H9 (cell line): Measurements from ENCODE around the gene PHF21B. TPM values are rescaled to one million over a fixed set of nuclear protein-coding genes. Genes with fewer than 3 reads are reported as not detected.

Source experiments
- DNase-seq: peaks from one replicate; pipeline ENCODE4 v3.0.0-alpha.2; 2017
- H2AFZ ChIP-seq: one replicate; pipeline ENCODE4 v1.6.1; 2013; ENCODE audit warnings: mild to moderate bottlenecking, low read length, control low read depth, moderate library complexity
- H2AK5ac ChIP-seq: 2 replicates; pipeline ENCODE4 v1.6.1; 2013; ENCODE audit warnings: low read length, control low read depth, mixed read lengths; ENCODE audit not compliant: insufficient read length
- H2BK120ac ChIP-seq: one replicate; pipeline ENCODE4 v1.6.1; 2013; ENCODE audit warnings: low read depth, mild to moderate bottlenecking, low read length, control low read depth, inconsistent platforms; ENCODE audit not compliant: poor library complexity, severe bottlenecking
- H2BK12ac ChIP-seq: 2 replicates; pipeline ENCODE4 v1.6.1; 2013; ENCODE audit warnings: low read length, control low read depth, mixed read lengths, low read depth; ENCODE audit not compliant: insufficient read length
- H2BK15ac ChIP-seq: 2 replicates; pipeline ENCODE4 v1.6.1; 2013; ENCODE audit warnings: low read depth, low read length, control low read depth
- H2BK20ac ChIP-seq: one replicate; pipeline ENCODE4 v1.6.1; 2013; ENCODE audit warnings: low read depth, mild to moderate bottlenecking, low read length, control low read depth, inconsistent platforms; ENCODE audit not compliant: poor library complexity, severe bottlenecking
- H2BK5ac ChIP-seq: 2 replicates; pipeline ENCODE4 v1.6.1; 2013; ENCODE audit warnings: low read length, control low read depth, mixed read lengths; ENCODE audit not compliant: insufficient read length
- H3K14ac ChIP-seq: 2 replicates; pipeline ENCODE4 v1.6.1; 2013; ENCODE audit warnings: low read length, control low read depth; ENCODE audit not compliant: insufficient read depth
- H3K18ac ChIP-seq: 2 replicates; pipeline ENCODE4 v1.6.1; 2013; ENCODE audit warnings: low read depth, mild to moderate bottlenecking, mixed read lengths, low read length, control low read depth; ENCODE audit not compliant: insufficient read length
- H3K23ac ChIP-seq: 2 replicates; pipeline ENCODE4 v1.6.1; 2013; ENCODE audit warnings: low read length, control low read depth, mixed read lengths, low read depth; ENCODE audit not compliant: insufficient read length
- H3K23me2 ChIP-seq: 2 replicates; pipeline ENCODE4 v1.6.1; 2013; ENCODE audit warnings: low read depth, mild to moderate bottlenecking, mixed read lengths, low read length, control low read depth; ENCODE audit not compliant: insufficient read length, poor library complexity, severe bottlenecking
- H3K27ac ChIP-seq: 2 replicates; pipeline ENCODE4 v1.5.1; 2013; ENCODE audit warnings: low read length, control low read depth, mixed read lengths, low read depth; ENCODE audit not compliant: insufficient read length
- H3K27me3 ChIP-seq: 2 replicates; pipeline ENCODE4 v1.6.1; 2013; ENCODE audit warnings: low read length, control low read depth, inconsistent platforms; ENCODE audit not compliant: insufficient read depth
- H3K4ac ChIP-seq: 2 replicates; pipeline ENCODE4 v1.6.1; 2013; ENCODE audit warnings: low read depth, mild to moderate bottlenecking, control low read depth, inconsistent platforms, low read length, moderate library complexity
- H3K4me1 ChIP-seq: 2 replicates; pipeline ENCODE4 v1.6.1; 2013; ENCODE audit warnings: low read length, control low read depth, inconsistent platforms; ENCODE audit not compliant: insufficient read depth
- H3K4me2 ChIP-seq: 2 replicates; pipeline ENCODE4 v1.6.1; 2013; ENCODE audit warnings: low read length, control low read depth, mixed read lengths; ENCODE audit not compliant: insufficient read length, insufficient read depth
- H3K56ac ChIP-seq: 2 replicates; pipeline ENCODE4 v1.6.1; 2013; ENCODE audit warnings: low read depth, mild to moderate bottlenecking, mixed read lengths, low read length, control low read depth; ENCODE audit not compliant: insufficient read length
- H3K79me1 ChIP-seq: 2 replicates; pipeline ENCODE4 v1.6.1; 2013; ENCODE audit warnings: low read depth, mild to moderate bottlenecking, moderate library complexity, low read length, control low read depth, inconsistent platforms; ENCODE audit not compliant: insufficient read depth, poor library complexity, severe bottlenecking
- H3K79me2 ChIP-seq: 2 replicates; pipeline ENCODE4 v1.6.1; 2013; ENCODE audit warnings: low read length, control low read depth, inconsistent platforms; ENCODE audit not compliant: insufficient read depth
- H3K9ac ChIP-seq: 2 replicates; pipeline ENCODE4 v1.6.1; 2013; ENCODE audit warnings: low read length, control low read depth, mixed read lengths; ENCODE audit not compliant: insufficient read length; ENCODE audit errors: extremely low read depth
- H3K9me3 ChIP-seq: one replicate; pipeline ENCODE4 v1.6.1; 2013; ENCODE audit warnings: low read depth, low read length, inconsistent platforms; ENCODE audit not compliant: control insufficient read depth
- H3T11ph ChIP-seq: one replicate; pipeline ENCODE4 v1.6.1; 2013; ENCODE audit warnings: mild to moderate bottlenecking, low read length, control low read depth, inconsistent platforms
- H4K20me1 ChIP-seq: one replicate; pipeline ENCODE4 v1.6.1; 2013; ENCODE audit not compliant: control insufficient read depth, insufficient read length, insufficient read depth
- H4K5ac ChIP-seq: 2 replicates; pipeline ENCODE4 v1.6.1; 2013; ENCODE audit warnings: low read depth, mild to moderate bottlenecking, mixed read lengths, low read length, control low read depth; ENCODE audit not compliant: insufficient read length
- H4K8ac ChIP-seq: replicated peaks from 2 replicates; pipeline ENCODE4 v1.6.1; 2013; ENCODE audit warnings: low read length, control low read depth, mixed read lengths, low read depth; ENCODE audit not compliant: insufficient read length
- H4K91ac ChIP-seq: 2 replicates; pipeline ENCODE4 v1.6.1; 2013; ENCODE audit warnings: low read depth, mild to moderate bottlenecking, moderate library complexity, mixed read lengths, low read length, control low read depth; ENCODE audit not compliant: insufficient read length
- H3K27ac Mint-ChIP-seq, 3 experiments: 2 replicates in 2 of 3; 3 replicates in 1 of 3; pipeline ENCODE4 v1.8.0; 2020 to 2021; ENCODE audit warnings: mixed read lengths in 3 of 3, mild to moderate bottlenecking in 1 of 3, moderate library complexity in 1 of 3
- H3K27me3 Mint-ChIP-seq: 2 replicates; pipeline ENCODE4 v1.8.0; 2021; ENCODE audit warnings: low read depth, mild to moderate bottlenecking, moderate library complexity, mixed read lengths
- H3K36me3 Mint-ChIP-seq, 3 experiments: 2 replicates in 2 of 3; 3 replicates in 1 of 3; pipeline ENCODE4 v1.8.0; 2020 to 2021; ENCODE audit warnings: low read depth in 3 of 3, mixed read lengths in 3 of 3; ENCODE audit not compliant: insufficient read depth in 1 of 3
- H3K4me1 Mint-ChIP-seq, 2 experiments: 2 replicates each; pipeline ENCODE4 v1.8.0; 2020; ENCODE audit warnings: mixed read lengths in 2 of 2
- H3K4me3 Mint-ChIP-seq, 2 experiments: 2 replicates in 1 of 2; 3 replicates in 1 of 2; pipeline ENCODE4 v1.8.0; 2020 to 2021; ENCODE audit warnings: mild to moderate bottlenecking in 2 of 2, mixed read lengths in 2 of 2, moderate library complexity in 1 of 2
- H3K9me3 Mint-ChIP-seq, 2 experiments: 2 replicates in 1 of 2; 3 replicates in 1 of 2; pipeline ENCODE4 v1.8.0; 2020; ENCODE audit warnings: mild to moderate bottlenecking in 2 of 2, mixed read lengths in 2 of 2, moderate library complexity in 1 of 2
- WGBS: extraction: QIAGEN DNeasy Blood & Tissue Kit; methylation state at CpG from one replicate; pipeline ENCODE4 v1.1.7; 2013; ENCODE audit warnings: missing lambda C conversion rate, low lambda C conversion rate, mixed read lengths; ENCODE audit not compliant: insufficient read length; ENCODE audit errors: extremely low coverage; 5-methylcytosine and 5-hydroxymethylcytosine counted together
- total RNA-seq: library from RNA; stranded (reverse); gene quantifications from 2 replicates; pipeline ENCODE4 v1.2.1, GENCODE V29; 2021
- TF ChIP-seq, protein P1 (sequence below): fragments of 200-600 bp; sonication (generic); conservative IDR thresholded peaks from 3 replicates; pipeline ENCODE4 v1.8.0; 2021; ENCODE audit warnings: antibody characterized with exemption, mild to moderate bottlenecking

The PHF21B gene
- total RNA-seq, 1 experiment from 2014 or later, result 60.3 TPM

DNA sequence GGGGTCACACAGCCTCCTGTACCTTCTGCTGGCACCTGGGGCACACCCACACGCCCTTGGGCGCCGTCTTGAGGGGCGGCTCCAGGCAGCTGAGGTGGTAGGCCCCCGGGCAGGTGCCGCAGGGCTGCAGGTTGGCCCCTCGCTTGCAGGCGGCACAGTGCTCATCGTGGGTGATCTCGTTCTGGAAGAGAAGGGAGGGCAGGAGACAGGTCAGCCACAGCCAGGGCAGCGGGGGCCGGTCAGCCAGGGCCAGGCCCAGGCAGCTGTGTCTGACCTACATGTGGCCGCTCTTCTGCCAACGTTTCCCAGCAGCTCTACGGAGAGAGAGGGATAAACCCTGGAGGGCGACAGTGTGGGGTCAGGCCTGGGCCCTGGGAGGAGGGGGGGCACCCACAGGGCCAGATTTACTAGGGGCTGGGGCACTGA is 121.9 kb downstream of the PHF21B start:
- DNase-seq, result no peak
- no peaks in the 10 kb centered on the region for H3K23me2 ChIP-seq
- no peak overlapping the region for H4K8ac ChIP-seq
- Mint-ChIP-seq H3K4me1 (peaks cover 8 to 10% of the 10 kb centered on the region in 2 experiments), H3K27me3 (no peaks in the 10 kb centered on the region), H3K36me3 (peaks cover 7 to 46% (median 25%) of the 10 kb centered on the region in 3 experiments), H3K27ac (no peak overlapping the region; a peak in 1 of 7 replicates), H3K4me3 (no peak overlapping the region), H3K9me3 (no peaks in the 10 kb centered on the region)
- H2AK5ac ChIP-seq, result no peak overlapping the region
- H3K56ac ChIP-seq, result no peak overlapping the region
- H3K14ac ChIP-seq, result no peak overlapping the region
- no peak overlapping the region for H3K23ac ChIP-seq
- H3K4me1 ChIP-seq, result no peaks in the 10 kb centered on the region
- H3K4me2 ChIP-seq, result no peak overlapping the region
- no peaks in the 10 kb centered on the region for H4K20me1 ChIP-seq
- H3K79me1 ChIP-seq, result no peaks in the 10 kb centered on the region
- H2AFZ ChIP-seq, result no peak overlapping the region
- H4K91ac ChIP-seq, result no peak overlapping the region
- H3T11ph ChIP-seq, result no peak overlapping the region
- no peaks in the 10 kb centered on the region for H3K9me3 ChIP-seq
- TF ChIP-seq, protein P1, sequence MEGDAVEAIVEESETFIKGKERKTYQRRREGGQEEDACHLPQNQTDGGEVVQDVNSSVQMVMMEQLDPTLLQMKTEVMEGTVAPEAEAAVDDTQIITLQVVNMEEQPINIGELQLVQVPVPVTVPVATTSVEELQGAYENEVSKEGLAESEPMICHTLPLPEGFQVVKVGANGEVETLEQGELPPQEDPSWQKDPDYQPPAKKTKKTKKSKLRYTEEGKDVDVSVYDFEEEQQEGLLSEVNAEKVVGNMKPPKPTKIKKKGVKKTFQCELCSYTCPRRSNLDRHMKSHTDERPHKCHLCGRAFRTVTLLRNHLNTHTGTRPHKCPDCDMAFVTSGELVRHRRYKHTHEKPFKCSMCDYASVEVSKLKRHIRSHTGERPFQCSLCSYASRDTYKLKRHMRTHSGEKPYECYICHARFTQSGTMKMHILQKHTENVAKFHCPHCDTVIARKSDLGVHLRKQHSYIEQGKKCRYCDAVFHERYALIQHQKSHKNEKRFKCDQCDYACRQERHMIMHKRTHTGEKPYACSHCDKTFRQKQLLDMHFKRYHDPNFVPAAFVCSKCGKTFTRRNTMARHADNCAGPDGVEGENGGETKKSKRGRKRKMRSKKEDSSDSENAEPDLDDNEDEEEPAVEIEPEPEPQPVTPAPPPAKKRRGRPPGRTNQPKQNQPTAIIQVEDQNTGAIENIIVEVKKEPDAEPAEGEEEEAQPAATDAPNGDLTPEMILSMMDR, result no peak
- no peaks in the 10 kb centered on the region for H3K79me2 ChIP-seq
- no peak overlapping the region for H2BK12ac ChIP-seq
- no peak overlapping the region for H3K9ac ChIP-seq
- H2BK15ac ChIP-seq, result no peak overlapping the region
- no peak overlapping the region for H4K5ac ChIP-seq
- no CpG with 5 or more reads among the region's 16 CpGs for WGBS
- no peak overlapping the region for H2BK120ac ChIP-seq
- H3K27ac ChIP-seq, result no peak overlapping the region
- no peak overlapping the region for H2BK20ac ChIP-seq
- no peak overlapping the region for H3K18ac ChIP-seq
- no peak overlapping the region; the same call in 1 of the 2 replicates for H3K4ac ChIP-seq
- H2BK5ac ChIP-seq, result no peak overlapping the region
- no peaks in the 10 kb centered on the region for H3K27me3 ChIP-seq
